Measurements from ENCODE around the gene RAB3B.

Gene RAB3B

GRCh38 chr1:51867479-51868232, 122.8 kb downstream of the RAB3B start:
- Histone ChIP-seq H3K36me3 (ENCODE audit: control insufficient read depth, insufficient read depth, low read length) (no peaks in the 10 kb centered on the region), H3K27ac (ENCODE audit: low read depth, low read length) (no peak overlapping the region), H3K4me1 (ENCODE audit: control insufficient read depth, insufficient read depth, low read length) (no peaks in the 10 kb centered on the region), H3K4me3 (ENCODE audit: low read length) (no peak overlapping the region), H3K9ac (ENCODE audit: low read length) (no peak overlapping the region), H3K27me3 (ENCODE audit: control insufficient read depth, insufficient read depth, low read length) (no peaks in the 10 kb centered on the region)

GRCh38 chr1:51863384-51863783, 127.1 kb downstream of the RAB3B start:
- no peak overlapping the region for H3K27ac ChIP-seq (ENCODE audit: low read depth, low read length)
- no peaks in the 10 kb centered on the region for H3K4me1 ChIP-seq (ENCODE audit: control insufficient read depth, insufficient read depth, low read length)
- H3K9ac ChIP-seq (ENCODE audit: low read length) = no peak overlapping the region
- no peak overlapping the region for H3K4me3 ChIP-seq (ENCODE audit: low read length)
- H3K36me3 ChIP-seq (ENCODE audit: control insufficient read depth, insufficient read depth, low read length) = no peaks in the 10 kb centered on the region
- no peaks in the 10 kb centered on the region for H3K27me3 ChIP-seq (ENCODE audit: control insufficient read depth, insufficient read depth, low read length)

DNA sequence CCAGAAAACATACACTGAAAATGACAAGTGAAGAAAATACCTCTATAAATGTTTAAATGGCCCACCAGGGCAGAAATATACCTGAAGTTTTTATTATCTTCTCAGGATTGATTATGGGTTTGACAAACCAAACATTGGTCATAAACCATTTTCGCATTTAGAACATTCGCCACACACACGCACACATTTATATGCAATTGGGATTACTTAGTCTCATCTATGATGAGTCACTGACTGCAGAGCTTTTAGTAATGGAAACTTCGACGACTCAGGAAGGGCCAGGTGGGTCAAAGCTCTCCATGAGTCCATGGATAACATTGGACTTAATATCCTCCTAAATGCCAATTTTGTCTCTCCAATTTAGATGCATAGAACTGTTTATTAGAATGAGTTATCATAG, 128.8 kb downstream of the RAB3B start:
- Histone ChIP-seq H3K27me3 (ENCODE audit: control insufficient read depth, insufficient read depth, low read length) (no peaks in the 10 kb centered on the region), H3K9ac (ENCODE audit: low read length) (no peak overlapping the region), H3K4me3 (ENCODE audit: low read length) (no peak overlapping the region), H3K27ac (ENCODE audit: low read depth, low read length) (no peak overlapping the region), H3K4me1 (ENCODE audit: control insufficient read depth, insufficient read depth, low read length) (no peaks in the 10 kb centered on the region), H3K36me3 (ENCODE audit: control insufficient read depth, insufficient read depth, low read length) (no peaks in the 10 kb centered on the region)

GRCh38 chr1:51859735-51860134, 130.8 kb downstream of the RAB3B start:
- Histone ChIP-seq H3K27ac (ENCODE audit: low read depth, low read length) (no peak overlapping the region), H3K9ac (ENCODE audit: low read length) (no peak overlapping the region), H3K4me1 (ENCODE audit: control insufficient read depth, insufficient read depth, low read length) (no peaks in the 10 kb centered on the region), H3K4me3 (ENCODE audit: low read length) (no peak overlapping the region), H3K36me3 (ENCODE audit: control insufficient read depth, insufficient read depth, low read length) (peaks cover 2% of the 10 kb centered on the region), H3K27me3 (ENCODE audit: control insufficient read depth, insufficient read depth, low read length) (no peaks in the 10 kb centered on the region)

DNA sequence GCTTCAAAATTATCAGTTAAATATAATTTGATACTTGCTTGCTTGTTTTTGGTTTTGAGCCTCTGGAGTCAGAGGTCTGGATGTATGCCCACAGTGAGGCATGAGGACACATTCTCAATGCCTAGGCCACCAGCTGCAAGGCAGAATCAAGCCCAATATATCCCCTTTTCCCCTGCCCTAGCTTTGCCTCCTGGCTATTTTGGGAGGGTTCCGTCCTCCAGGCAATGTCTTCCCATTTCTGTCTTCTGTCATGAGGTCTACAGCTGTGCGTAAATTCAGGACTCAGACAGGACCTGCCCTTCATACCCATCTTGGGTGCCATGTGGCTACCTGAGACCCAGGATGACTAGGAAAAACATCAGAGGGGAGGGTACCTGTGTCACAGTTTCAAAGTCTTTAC, 131.2 kb downstream of the RAB3B start:
- H3K4me1 ChIP-seq (ENCODE audit: control insufficient read depth, insufficient read depth, low read length) = no peaks in the 10 kb centered on the region

DNA sequence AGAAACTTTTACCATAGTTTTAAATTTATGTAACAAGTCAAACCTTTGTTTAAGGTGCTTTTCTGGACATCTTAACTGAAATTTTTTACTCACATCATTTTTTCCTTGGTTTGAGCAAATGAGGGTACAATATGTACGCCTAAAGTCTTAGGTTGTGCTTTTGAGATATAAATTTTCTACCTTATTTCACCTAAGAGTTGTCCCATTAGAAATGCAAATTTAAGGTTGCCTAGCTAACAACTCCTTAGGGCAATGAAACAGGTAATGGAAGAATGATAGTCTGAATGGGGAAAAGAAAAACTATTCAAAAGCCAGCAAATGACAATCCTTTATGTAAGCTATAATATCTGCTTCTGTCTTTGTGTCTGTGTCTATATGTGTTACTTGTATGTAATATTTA, 131.6 kb downstream of the RAB3B start:
- Histone ChIP-seq H3K27me3 (ENCODE audit: control insufficient read depth, insufficient read depth, low read length) (no peaks in the 10 kb centered on the region), H3K4me3 (ENCODE audit: low read length) (no peak overlapping the region), H3K36me3 (ENCODE audit: control insufficient read depth, insufficient read depth, low read length) (peaks cover 4% of the 10 kb centered on the region), H3K9ac (ENCODE audit: low read length) (no peak overlapping the region), H3K4me1 (ENCODE audit: control insufficient read depth, insufficient read depth, low read length) (no peaks in the 10 kb centered on the region), H3K27ac (ENCODE audit: low read depth, low read length) (no peak overlapping the region)

More for the DNA sequence above, 131.2 kb downstream of the RAB3B start:
- no peak overlapping the region for H3K9ac ChIP-seq (ENCODE audit: low read length)
- H3K27me3 ChIP-seq (ENCODE audit: control insufficient read depth, insufficient read depth, low read length) = no peaks in the 10 kb centered on the region
- H3K4me3 ChIP-seq (ENCODE audit: low read length) = no peak overlapping the region
- H3K27ac ChIP-seq (ENCODE audit: low read depth, low read length) = no peak overlapping the region
- peaks cover 4% of the 10 kb centered on the region for H3K36me3 ChIP-seq (ENCODE audit: control insufficient read depth, insufficient read depth, low read length)
